ENCODE results near the gene ZNF653.
"Not testable (repeated sequence)": the region's sequence is repeated elsewhere in the genome, so short reads cannot be mapped to it uniquely, and the experiment has no call there.

Gene ZNF653

DNA sequence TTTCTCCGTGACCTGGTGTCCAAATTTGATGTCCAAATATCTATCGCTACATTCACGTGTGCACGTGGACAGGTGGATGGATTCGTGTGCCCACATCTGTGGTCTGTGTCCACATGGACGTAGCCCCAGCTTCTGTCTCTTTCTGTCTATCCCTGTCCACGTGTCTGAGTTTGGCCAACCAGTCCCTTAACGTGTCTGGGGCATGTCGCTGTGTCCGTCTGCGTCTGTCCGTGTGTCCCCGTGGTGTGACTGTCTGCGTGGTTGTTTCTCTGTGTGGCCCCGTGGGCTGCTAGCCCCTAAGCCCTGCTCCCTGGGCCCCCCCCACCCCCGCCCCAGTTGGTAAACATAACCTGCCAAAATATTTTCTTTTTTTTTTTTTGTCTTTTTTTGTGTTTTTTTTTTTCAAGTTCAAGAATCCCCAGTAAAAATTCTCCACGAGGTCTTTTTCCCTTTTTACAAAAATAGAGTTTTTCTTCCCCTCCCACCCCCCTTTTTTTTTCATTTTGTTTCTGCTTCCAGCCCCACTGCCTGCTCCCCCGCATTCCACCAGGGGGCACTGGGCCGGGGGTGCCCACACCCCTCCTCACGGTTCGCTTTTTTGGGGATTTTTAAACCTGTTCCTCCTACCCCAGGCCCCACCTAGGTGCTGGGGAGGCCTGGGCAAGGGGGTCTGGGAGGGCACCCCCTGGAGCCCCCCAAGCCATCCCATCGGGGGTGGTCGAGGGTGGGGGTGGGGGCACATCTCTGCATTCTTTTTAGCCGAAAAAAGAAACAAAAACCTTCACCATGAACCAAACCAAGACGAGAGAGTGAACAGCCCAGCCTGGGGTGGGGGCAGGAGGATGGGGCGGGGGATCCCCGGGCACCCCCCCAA is 51.9 kb downstream of the ZNF653 start:
- DNase-seq = peak in 1 of 4 experiments; percentile 19

DNA sequence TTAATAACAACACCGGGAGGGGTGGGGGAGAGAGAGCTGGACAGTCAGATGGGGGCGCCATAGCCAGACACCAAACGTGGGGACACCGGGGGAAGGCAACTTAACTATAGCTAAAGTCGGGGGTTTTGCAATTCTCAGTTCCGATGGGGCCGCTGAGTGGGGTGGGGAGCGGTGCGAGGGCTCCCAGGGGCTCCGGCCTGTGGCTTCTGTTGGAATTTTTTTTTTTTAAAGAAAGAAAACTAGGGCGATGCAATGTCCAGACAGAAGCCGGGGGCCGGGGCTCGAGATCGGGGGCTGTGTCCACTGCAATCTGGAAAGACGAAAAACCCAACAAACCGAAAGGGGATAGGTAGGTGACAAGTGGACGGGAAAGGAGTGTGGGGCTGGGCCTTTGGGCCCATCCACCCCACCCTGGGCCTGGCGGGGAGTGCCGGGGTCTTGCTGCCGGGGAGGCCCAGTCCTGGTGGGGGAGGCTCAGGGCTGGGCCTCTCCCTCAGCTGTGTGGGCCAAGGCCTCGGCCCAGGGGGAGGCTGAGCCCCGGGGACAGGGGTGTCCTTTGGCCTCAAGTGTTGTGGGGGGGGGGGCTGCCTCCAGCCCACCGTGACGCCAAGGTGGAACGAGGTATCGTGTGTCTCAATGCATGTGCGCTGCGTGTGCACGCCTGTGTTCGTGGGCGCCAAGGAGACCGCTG is 52.9 kb downstream of the ZNF653 start:
- peak in 1 of 4 experiments; percentile 16 for DNase-seq

DNA sequence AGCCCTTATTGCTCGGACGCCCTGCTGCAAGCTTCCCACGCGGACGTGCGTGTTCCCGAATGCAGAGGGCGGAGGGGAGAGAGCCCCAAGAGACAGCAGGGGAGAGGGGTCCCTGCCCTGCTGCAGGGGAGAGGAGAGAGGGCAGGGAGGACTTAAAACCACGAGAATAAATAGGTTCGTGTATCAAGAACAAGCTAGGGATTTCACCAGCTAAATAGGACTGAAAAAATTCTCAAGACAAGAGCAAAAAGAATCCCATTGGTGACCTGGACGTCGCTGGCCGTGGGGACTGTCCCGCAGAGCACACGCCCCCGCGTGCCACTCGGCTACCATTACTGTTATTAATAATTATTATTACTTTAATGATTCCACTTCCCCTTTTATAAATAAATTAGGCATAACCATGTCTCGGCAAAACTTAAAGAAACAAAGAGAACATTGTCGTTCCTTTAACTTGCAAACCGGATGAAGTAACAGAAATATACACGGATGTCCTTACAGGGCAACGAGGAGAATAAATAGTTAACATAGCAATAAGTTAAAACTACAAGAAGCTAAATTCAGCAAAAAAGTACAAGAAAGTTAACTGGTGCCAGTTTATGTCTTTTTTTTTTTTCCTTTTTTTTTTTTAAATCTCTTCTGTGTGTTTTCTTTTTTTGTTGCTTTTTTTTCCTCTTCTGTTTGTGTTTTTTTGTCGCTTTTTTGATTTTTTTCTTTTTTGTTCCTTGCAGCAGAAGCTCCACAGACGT is 53.6 kb downstream of the ZNF653 start:
- no peak for DNase-seq

- DNase-seq = no peak
Measured at GRCh38 chr19:11451327-11451870, 54.2 kb downstream of the ZNF653 start.

- DNase-seq = no peak
Measured at GRCh38 chr19:11450570-11451326, 54.9 kb downstream of the ZNF653 start.

DNA sequence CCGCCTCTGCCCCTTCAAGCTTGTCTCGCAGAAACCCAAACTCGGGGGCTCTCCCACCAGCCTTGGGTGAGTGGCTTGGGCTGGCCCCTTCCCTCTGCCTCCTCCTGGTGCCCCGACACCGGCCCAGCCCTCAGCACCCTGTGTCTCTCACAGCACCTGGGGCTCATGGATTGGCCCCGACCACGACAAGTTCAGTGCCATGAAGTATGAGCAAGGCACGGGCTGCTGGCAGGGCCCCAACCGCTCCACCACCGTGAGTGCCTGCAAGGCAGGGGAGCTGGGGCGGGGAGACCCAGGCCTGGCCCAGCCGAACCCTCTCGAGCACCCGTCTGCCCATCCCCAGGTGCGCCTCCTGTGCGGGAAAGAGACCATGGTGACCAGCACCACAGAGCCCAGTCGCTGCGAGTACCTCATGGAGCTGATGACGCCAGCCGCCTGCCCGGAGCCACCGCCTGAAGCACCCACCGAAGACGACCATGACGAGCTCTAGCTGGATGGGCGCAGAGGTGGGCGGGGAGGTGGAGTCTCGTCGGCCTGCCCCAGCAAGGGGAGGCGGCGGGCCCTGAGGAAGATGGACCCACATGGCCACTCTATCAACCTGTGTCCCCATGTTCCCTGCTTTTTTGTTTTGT is 56.6 kb downstream of the ZNF653 start:
- DNase-seq = no peak

DNA sequence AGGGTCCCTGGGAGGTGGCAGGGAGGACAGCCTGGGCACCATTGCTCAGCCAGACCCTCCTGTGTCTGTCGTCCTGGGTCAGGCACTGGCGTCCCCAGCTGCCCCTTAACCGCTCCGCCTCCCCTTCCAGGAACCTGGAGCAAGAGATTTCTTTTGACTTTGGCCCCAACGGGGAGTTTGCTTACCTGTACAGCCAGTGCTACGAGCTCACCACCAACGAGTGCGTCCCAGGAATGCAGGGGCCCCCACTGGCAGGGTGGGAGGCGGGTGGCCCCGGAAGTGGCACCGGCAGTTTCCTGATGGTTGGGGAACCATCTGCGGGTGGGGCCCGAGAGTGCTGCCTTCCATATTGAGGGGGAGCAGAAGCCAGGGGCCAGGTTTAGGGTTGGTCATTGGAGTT is 57.2 kb downstream of the ZNF653 start:
- no peak for DNase-seq

DNA sequence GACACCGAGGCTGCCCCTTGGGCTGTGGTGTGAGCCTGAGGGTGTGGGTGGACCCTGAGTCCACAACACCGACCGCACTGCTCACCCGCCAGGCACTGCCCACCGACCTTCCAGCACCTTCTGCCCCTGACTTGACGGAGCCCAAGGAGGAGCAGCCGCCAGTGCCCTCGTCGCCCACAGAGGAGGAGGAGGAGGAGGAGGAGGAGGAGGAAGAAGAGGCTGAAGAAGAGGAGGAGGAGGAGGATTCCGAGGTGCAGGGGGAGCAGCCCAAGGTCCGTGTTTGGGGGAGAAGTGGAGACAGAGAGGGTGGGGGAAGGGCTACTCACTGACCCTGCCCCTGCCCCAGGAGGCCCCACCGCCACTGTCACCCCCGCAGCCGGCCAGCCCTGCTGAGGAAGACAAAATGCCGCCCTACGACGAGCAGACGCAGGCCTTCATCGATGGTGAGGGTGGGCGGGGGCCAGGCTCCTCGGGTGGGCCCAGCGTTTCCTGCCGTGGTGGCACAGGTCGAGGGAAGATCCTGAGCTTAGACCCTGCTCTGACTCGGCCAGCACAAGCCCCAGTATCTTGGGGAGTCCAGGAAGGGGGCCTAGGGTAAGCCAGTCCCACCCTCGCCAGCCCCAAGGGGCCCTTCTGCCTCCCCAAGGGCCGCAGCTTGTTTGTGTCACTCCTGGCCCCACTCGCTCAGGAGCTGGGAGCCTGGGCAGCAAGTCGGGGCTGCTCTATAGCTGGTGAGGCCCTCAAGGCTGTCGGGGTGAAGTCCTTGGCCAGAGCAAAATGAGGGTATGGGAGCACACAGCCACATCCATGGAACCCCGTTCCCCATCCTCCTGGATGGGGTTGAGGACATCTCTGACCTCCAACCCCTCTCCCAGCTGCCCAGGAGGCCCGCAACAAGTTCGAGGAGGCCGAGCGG is 58.0 kb downstream of the ZNF653 start:
- no peak for DNase-seq

GRCh38 chr19:11446652-11447301 is 58.9 kb downstream of the ZNF653 start:
- DNase-seq = peak; percentile 50 to 80 (median 64)

- no peak for DNase-seq
Measured at GRCh38 chr19:11446271-11446651, 59.4 kb downstream of the ZNF653 start.

DNA sequence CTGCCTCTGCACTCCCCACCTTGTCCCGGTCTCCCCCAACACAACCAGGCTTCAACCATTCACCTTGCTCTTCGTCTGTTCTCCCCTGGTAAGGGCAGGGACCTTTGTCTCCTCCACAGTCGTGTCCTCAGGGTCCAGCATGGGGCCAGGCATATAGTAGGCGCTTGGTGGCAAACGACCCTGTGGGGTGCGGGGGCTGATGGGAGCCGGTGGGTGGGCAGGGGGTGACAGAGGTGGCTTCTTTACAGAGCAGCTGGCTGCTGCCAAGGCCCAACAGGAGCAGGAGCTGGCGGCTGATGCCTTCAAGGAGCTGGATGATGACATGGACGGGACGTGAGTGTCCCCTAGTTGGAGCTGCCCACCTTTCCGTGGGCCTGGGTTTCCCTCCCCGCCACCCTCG is 60.5 kb downstream of the ZNF653 start:
- DNase-seq = no peak

- DNase-seq = no peak
Measured at GRCh38 chr19:11444059-11444458, 61.6 kb downstream of the ZNF653 start.

GRCh38 chr19:11437955-11438354 is 67.7 kb downstream of the ZNF653 start:
- DNase-seq = no peak

DNA sequence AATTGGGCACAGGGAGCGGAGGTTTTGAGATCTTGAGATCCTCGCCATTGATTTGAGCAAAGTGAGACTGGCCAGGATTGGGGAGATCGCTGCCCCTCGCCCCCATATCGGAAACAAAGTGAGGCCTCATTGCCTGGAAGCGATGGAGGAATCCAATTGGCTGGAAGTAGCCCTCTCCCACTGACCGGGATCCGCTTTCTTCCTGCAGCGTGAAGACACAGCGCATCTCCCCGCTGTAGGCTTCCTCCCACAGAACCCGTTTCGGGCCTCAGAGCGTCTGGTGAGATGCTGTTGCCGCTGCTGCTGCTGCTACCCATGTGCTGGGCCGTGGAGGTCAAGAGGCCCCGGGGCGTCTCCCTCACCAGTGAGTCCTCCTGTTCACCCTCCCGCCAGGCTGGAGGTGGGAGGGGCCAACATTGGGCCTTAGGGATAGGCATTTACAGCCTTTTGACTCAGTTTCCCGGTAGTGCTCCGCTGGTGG is 69.8 kb downstream of the ZNF653 start:
- DNase-seq = peak; percentile 41 to 63 (median 52)

DNA sequence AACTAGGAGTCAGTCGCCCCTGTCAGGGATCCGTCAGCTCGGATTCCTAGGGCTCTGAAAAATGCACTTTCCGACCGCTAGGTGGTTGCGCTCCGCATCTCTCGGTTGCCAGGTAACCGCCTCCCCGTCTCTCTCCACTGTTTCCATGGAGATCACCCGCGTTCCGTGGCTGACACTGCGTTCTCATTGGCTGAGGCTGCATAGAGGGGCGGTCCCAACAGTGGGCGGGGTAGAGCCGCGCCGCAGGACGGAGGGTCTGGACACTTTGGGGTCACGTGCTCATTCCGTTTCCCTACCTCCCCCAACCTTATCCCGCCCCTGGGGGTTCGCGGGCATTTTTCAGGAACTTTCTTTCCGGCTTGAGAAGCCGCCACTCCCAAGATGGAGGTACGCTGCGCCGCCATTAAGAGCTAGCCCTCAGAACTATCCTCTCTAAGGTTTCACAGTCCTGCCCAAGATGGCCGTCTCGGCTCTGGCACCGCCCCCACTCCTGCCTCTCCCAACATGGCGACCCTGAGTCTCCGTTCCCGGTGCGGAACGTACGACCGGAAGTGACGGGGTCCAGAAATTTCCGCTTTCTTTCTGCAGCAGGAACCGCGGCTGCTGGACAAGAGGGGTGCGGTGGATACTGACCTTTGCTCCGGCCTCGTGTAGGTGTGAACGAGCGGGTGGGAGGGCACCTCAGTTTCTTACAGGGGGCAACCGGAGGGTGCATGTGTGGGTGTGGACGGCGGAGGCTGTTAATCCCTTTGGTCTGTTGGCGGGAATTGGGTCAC is 70.4 kb downstream of the ZNF653 start, which contains the start of the genes ODAD3 and PRKCSH:
Gene ODAD3 (minus strand): TSS at position 65 of the 776 bp plus-strand sequence. CDS start 105 bp downstream, outside the sequence.
Gene PRKCSH (plus strand): TSS at position 579 of the 776 bp plus-strand sequence. CDS start 483 bp downstream, outside the sequence.
- peak; percentile 99 to 100 (median 100) for DNase-seq

DNA sequence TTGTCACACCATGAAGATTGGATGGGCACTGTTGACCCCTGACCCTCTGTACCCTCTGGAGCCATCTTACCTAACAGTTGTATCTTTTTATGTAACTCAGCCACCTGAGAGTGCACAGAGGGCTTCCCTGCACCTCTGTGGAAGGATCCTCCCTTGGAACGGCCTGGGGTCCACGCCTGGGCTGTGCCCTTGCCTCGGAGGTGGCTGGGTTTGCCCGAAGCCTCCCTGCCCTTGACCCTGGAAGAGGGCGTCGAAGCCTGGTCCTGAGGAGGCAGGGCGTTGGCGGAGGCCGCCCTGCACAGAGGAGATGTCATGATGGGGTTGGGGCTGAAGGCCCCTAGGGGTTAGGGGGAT is 71.0 kb downstream of the ZNF653 start:
- DNase-seq = no peak

GRCh38 chr19:11433526-11433925 is 72.1 kb downstream of the ZNF653 start:
- not testable (repeated sequence) for DNase-seq
